Measurements from ENCODE around the gene EYS.

DNA sequence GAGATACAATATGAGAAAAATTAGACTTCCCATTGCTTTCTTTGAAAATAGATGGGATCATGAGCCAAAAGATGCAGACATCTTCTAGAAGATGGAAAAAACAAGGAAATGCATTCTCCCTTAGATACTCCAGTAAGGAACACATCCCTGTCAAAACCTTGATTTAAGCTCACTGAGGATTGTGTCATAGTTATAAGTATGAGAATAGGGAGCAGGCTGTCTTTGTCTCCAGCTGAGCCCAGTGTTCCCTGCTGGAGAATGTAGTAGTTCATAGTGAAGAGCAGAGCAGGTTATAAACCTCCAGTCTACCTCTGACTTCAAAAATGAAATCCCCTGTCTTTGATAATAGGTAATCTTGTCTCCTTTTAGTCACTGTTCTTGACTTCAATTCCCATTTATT, 1481.5 kb downstream of the EYS start:
- TF ChIP-seq, protein P1, sequence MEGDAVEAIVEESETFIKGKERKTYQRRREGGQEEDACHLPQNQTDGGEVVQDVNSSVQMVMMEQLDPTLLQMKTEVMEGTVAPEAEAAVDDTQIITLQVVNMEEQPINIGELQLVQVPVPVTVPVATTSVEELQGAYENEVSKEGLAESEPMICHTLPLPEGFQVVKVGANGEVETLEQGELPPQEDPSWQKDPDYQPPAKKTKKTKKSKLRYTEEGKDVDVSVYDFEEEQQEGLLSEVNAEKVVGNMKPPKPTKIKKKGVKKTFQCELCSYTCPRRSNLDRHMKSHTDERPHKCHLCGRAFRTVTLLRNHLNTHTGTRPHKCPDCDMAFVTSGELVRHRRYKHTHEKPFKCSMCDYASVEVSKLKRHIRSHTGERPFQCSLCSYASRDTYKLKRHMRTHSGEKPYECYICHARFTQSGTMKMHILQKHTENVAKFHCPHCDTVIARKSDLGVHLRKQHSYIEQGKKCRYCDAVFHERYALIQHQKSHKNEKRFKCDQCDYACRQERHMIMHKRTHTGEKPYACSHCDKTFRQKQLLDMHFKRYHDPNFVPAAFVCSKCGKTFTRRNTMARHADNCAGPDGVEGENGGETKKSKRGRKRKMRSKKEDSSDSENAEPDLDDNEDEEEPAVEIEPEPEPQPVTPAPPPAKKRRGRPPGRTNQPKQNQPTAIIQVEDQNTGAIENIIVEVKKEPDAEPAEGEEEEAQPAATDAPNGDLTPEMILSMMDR (CRISPR knock-in tag; IDR thresholded peaks at IDR 0.05) = no peak
- TF ChIP-seq HOXA3 (CRISPR knock-in tag; IDR thresholded peaks at IDR 0.05) = no peak
- TF ChIP-seq, protein P2, sequence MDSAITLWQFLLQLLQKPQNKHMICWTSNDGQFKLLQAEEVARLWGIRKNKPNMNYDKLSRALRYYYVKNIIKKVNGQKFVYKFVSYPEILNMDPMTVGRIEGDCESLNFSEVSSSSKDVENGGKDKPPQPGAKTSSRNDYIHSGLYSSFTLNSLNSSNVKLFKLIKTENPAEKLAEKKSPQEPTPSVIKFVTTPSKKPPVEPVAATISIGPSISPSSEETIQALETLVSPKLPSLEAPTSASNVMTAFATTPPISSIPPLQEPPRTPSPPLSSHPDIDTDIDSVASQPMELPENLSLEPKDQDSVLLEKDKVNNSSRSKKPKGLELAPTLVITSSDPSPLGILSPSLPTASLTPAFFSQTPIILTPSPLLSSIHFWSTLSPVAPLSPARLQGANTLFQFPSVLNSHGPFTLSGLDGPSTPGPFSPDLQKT (CRISPR knock-in tag; IDR thresholded peaks at IDR 0.05; ENCODE audit: borderline replicate concordance) = no peak
- no peak for TF ChIP-seq FOXA1 (IDR thresholded peaks at IDR 0.05)
- TF ChIP-seq FOXA1 (CRISPR knock-in tag; IDR thresholded peaks at IDR 0.05) = no peak
- no peak for TF ChIP-seq HDAC2 (CRISPR knock-in tag; IDR thresholded peaks at IDR 0.05)
- no peak for TF ChIP-seq ZNF33A (CRISPR knock-in tag; IDR thresholded peaks at IDR 0.05; ENCODE audit: borderline replicate concordance)
- no peak for TF ChIP-seq NFIC (IDR thresholded peaks at IDR 0.05; ENCODE audit: low read length)
- no peak for TF ChIP-seq RELA (CRISPR knock-in tag; IDR thresholded peaks at IDR 0.05)
- TF ChIP-seq ETV6 (CRISPR knock-in tag; conservative IDR thresholded peaks at IDR 0.05) = no peak
- no peak for TF ChIP-seq FOXK1 (CRISPR knock-in tag; IDR thresholded peaks at IDR 0.05; ENCODE audit: borderline replicate concordance, low read depth)

Measured in HepG2 (cell line).